Osteoblast (primary cell): ENCODE data around the gene PCDH17. TPM values are rescaled to one million over a fixed set of nuclear protein-coding genes. Genes with fewer than 3 reads are reported as not detected.

ENCODE experiments used
- DNase-seq: peaks from one replicate; pipeline ENCODE4 v3.0.0; 2011; ENCODE audit warnings: low spot score, mixed read lengths; ENCODE audit not compliant: insufficient read length; ENCODE audit errors: missing footprints
- H2AFZ ChIP-seq: 2 replicates; pipeline ENCODE4 v1.6.0; 2011; ENCODE audit warnings: mild to moderate bottlenecking, low read length
- H3K27ac ChIP-seq: 2 replicates; pipeline ENCODE4 v1.5.1; 2011; ENCODE audit warnings: mild to moderate bottlenecking, low read depth, low read length, moderate library complexity
- H3K27me3 ChIP-seq: 2 replicates; pipeline ENCODE4 v1.6.0; 2012; ENCODE audit warnings: mild to moderate bottlenecking, control low read depth, inconsistent platforms, low read length, moderate library complexity; ENCODE audit not compliant: insufficient read depth
- H3K36me3 ChIP-seq: 2 replicates; pipeline ENCODE4 v1.5.1; 2011; ENCODE audit warnings: mild to moderate bottlenecking, low read length, control low read depth, moderate library complexity; ENCODE audit not compliant: insufficient read depth
- H3K4me1 ChIP-seq: 2 replicates; pipeline ENCODE4 v1.5.1; 2011; ENCODE audit warnings: mild to moderate bottlenecking, low read length, control low read depth, moderate library complexity; ENCODE audit not compliant: insufficient read depth
- H3K4me2 ChIP-seq: 2 replicates; pipeline ENCODE4 v1.6.0; 2011; ENCODE audit warnings: mild to moderate bottlenecking, low read length; ENCODE audit not compliant: insufficient read depth
- H3K4me3 ChIP-seq: fragments of 200-600 bp; sonication (generic); 3 replicates; pipeline ENCODE4 v1.5.1; 2012; ENCODE audit warnings: mild to moderate bottlenecking, low read length, inconsistent platforms; ENCODE audit not compliant: insufficient read depth
- H3K79me2 ChIP-seq: 2 replicates; pipeline ENCODE4 v1.6.0; 2012; ENCODE audit warnings: mild to moderate bottlenecking, low read length, control low read depth, inconsistent platforms; ENCODE audit not compliant: insufficient read depth
- H3K9me3 ChIP-seq: 2 replicates; pipeline ENCODE4 v1.5.1; 2011; ENCODE audit warnings: low read depth, low read length, control low read depth
- H4K20me1 ChIP-seq: 2 replicates; pipeline ENCODE4 v1.6.0; 2012; ENCODE audit warnings: mild to moderate bottlenecking, low read length, control low read depth; ENCODE audit not compliant: insufficient read depth
- CTCF ChIP-seq: IDR thresholded peaks from 2 replicates; pipeline ENCODE4 v1.5.1; 2011; ENCODE audit warnings: mild to moderate bottlenecking, low read depth, low read length, moderate library complexity; ENCODE audit errors: extremely low read depth
- total RNA-seq: library from RNA; depleted of rRNA; stranded (reverse); fragments of >200 nt; gene quantifications from 2 replicates; pipeline ENCODE4 v1.2.3, GENCODE V29; 2012

The PCDH17 gene
- total RNA-seq, 1 donor = under 0.01 TPM

- TF ChIP-seq CTCF = no peak
- H3K79me2 ChIP-seq = no peaks in the 10 kb centered on the region
- H4K20me1 ChIP-seq = no peaks in the 10 kb centered on the region
- H3K4me1 ChIP-seq = no peaks in the 10 kb centered on the region
- H2AFZ ChIP-seq = no peak overlapping the region
- no peaks in the 10 kb centered on the region for H3K27me3 ChIP-seq
- H3K4me2 ChIP-seq = no peak overlapping the region
- no peak overlapping the region for H3K27ac ChIP-seq
- DNase-seq = no peak
- H3K4me3 ChIP-seq = no peak overlapping the region
- no peaks in the 10 kb centered on the region for H3K36me3 ChIP-seq
- H3K9me3 ChIP-seq = peaks cover 1% of the 10 kb centered on the region
These were observed 67.3 kb downstream of the PCDH17 start for GRCh38 chr13:57698851-57699250.

GRCh38 chr13:57704031-57704430, 72.5 kb downstream of the PCDH17 start:
- H3K4me2 ChIP-seq = no peak overlapping the region
- H2AFZ ChIP-seq = no peak overlapping the region
- no peaks in the 10 kb centered on the region for H3K27me3 ChIP-seq
- H3K9me3 ChIP-seq = no peaks in the 10 kb centered on the region
- no peak overlapping the region for H3K4me3 ChIP-seq
- no peak for TF ChIP-seq CTCF
- H3K27ac ChIP-seq = no peak overlapping the region
- H3K36me3 ChIP-seq = no peaks in the 10 kb centered on the region
- no peaks in the 10 kb centered on the region for H3K4me1 ChIP-seq
- no peaks in the 10 kb centered on the region for H3K79me2 ChIP-seq
- no peak for DNase-seq
- H4K20me1 ChIP-seq = no peaks in the 10 kb centered on the region

GRCh38 chr13:57716295-57716694, 84.8 kb downstream of the PCDH17 start:
- H3K4me2 ChIP-seq = no peak overlapping the region
- H3K27ac ChIP-seq = no peak overlapping the region
- no peaks in the 10 kb centered on the region for H3K79me2 ChIP-seq
- no peak for TF ChIP-seq CTCF
- H2AFZ ChIP-seq = no peak overlapping the region
- H3K4me3 ChIP-seq = no peak overlapping the region
- DNase-seq = no peak
- H3K9me3 ChIP-seq = no peaks in the 10 kb centered on the region
- H4K20me1 ChIP-seq = no peaks in the 10 kb centered on the region
- no peaks in the 10 kb centered on the region for H3K27me3 ChIP-seq
- no peaks in the 10 kb centered on the region for H3K4me1 ChIP-seq
- H3K36me3 ChIP-seq = no peaks in the 10 kb centered on the region

- H3K9me3 ChIP-seq = peaks cover 2% of the 10 kb centered on the region
- no peaks in the 10 kb centered on the region for H3K79me2 ChIP-seq
- H3K27me3 ChIP-seq = no peaks in the 10 kb centered on the region
- DNase-seq = no peak
- no peaks in the 10 kb centered on the region for H3K4me1 ChIP-seq
- no peak overlapping the region for H3K27ac ChIP-seq
- H3K36me3 ChIP-seq = no peaks in the 10 kb centered on the region
- H3K4me3 ChIP-seq = no peak overlapping the region
- no peak overlapping the region for H2AFZ ChIP-seq
- no peaks in the 10 kb centered on the region for H4K20me1 ChIP-seq
- H3K4me2 ChIP-seq = no peak overlapping the region
- no peak for TF ChIP-seq CTCF
These were observed 93.1 kb downstream of the PCDH17 start for GRCh38 chr13:57724486-57725272.
